SK-N-MC (cell line): ENCODE results near the gene BRD3.
A peak's percentile ranks its signal among the peaks of the same experiment; 100 is the strongest.

Experiments
- DNase-seq: peaks from one replicate; pipeline ENCODE4 v3.0.0-alpha.2; 2011; ENCODE audit warnings: low read depth, low spot score
- H3K27ac ChIP-seq: fragments of 200-600 bp; sonication (generic); 2 replicates; pipeline ENCODE4 v1.5.1; 2016; ENCODE audit warnings: mixed run types
- H3K36me3 ChIP-seq: fragments of 200-600 bp; sonication (generic); 2 replicates; pipeline ENCODE4 v1.6.1; 2017; ENCODE audit warnings: antibody characterized with exemption, low read length, mixed read lengths; ENCODE audit not compliant: insufficient read depth
- H3K4me3 ChIP-seq: fragments of 200-600 bp; sonication (generic); 2 replicates; pipeline ENCODE4 v1.5.1; 2016
- H3K9ac ChIP-seq: fragments of 200-600 bp; sonication (generic); 2 replicates; pipeline ENCODE4 v1.8.0; 2017; ENCODE audit warnings: mixed run types, mixed read lengths; ENCODE audit not compliant: insufficient read length
- H3K9me3 ChIP-seq: fragments of 200-600 bp; sonication (generic); 2 replicates; pipeline ENCODE4 v1.6.1; 2017; ENCODE audit warnings: low read depth, mild to moderate bottlenecking, antibody characterized with exemption, low read length, moderate library complexity, mixed read lengths
- EZH2 ChIP-seq: fragments of 200-600 bp; sonication (generic); IDR thresholded peaks from one replicate; pipeline ENCODE4 v1.6.1; 2017; ENCODE audit warnings: antibody characterized with exemption
- FOXP2 ChIP-seq: optimal IDR thresholded peaks from 2 replicates; pipeline ENCODE3; 2011; ENCODE audit warnings: mild to moderate bottlenecking, moderate library complexity; ENCODE audit not compliant: insufficient read depth; ENCODE audit errors: extremely low read length, control extremely low read depth
- POLR2AphosphoS5 ChIP-seq: IDR thresholded peaks from 2 replicates; pipeline ENCODE4 v1.6.1; 2012; ENCODE audit warnings: mild to moderate bottlenecking, low read depth, low read length, borderline replicate concordance

Gene BRD3

DNA sequence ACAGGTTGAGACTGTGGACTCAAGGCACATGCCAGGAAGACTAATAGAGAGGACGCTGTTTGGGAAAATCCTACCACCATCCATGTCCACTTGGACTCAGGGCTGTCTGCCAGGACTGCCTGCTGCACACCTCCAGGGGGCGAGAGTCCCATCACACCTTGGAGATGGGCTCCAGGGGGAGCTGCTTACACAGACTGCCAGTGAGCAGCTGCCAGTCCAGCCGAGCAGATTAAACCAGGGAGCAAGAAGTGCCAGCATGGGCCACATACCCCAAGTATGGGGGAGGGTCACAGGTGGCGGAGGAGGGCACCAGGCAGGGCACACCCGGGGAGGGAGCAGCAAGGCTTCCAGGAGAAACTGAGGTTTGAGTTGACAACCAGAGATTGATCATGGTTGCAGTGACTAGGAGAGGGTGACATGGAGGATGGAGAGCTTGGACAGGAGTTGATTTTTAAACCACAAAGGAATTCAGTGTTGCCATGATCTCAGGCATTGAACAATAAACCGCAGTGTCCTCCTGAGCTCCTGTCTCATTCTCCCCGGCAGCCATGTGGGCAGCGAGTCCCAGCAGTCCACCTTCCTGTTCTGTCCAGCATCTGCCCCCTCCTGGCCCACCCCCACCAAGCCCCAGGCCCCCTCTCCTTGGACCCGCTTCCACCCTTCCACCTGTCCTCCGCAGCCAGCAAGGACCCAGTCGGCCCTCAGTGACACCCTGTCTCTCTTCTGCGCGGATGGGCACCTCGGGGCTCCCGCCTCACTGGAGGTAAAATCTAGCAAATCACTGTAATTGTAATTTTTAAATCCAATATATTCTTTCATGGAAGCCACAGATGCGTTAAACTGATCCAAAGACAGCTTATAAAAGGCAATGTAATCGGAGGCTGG lies 72.6 kb downstream of the BRD3 start:
- DNase-seq, result no peak
- Histone ChIP-seq H3K4me3 (no peak overlapping the region), H3K27ac (no peak overlapping the region), H3K36me3 (no peaks in the 10 kb centered on the region), H3K9ac (no peak overlapping the region), H3K9me3 (no peaks in the 10 kb centered on the region)
- TF ChIP-seq FOXP2, result no peak
- no peak for TF ChIP-seq POLR2AphosphoS5
- TF ChIP-seq EZH2, result no peak

DNA sequence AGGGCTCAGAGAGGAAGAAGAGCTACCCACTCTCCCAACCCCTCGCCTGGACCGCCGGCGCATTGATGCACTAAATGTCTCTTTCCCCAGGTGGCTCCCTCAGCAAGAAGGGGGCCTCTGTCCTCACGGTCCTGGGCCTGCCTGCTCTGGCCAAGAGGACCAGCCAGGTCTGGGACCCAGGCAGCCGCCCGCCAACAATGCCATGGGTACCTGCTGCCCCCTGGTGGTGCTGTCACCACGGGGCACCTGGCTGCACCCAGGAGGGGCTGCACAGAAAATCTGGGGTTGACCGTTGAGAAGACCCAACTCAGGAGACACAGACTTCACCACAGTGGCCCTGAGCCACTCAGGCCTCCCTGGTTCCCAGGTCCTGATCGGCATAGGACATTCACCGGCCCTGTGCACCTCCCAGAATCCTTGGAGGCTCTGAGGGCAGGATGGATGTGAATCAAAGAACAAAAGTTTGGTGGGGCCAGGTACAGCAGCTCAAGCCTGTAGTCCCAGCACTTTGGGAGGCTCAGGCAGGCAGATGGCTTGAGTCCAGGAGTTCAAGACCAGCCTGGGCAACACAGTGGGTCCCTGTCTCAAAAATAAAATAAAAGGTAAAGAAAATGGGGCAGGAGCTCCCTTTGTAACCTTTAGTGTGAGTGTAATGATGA lies 73.3 kb downstream of the BRD3 start:
- no peak for DNase-seq
- no peaks in the 10 kb centered on the region for H3K36me3 ChIP-seq
- H3K9ac ChIP-seq, result no peak overlapping the region
- TF ChIP-seq FOXP2 (no peak), EZH2 (no peak), POLR2AphosphoS5 (no peak)
- no peak overlapping the region for H3K27ac ChIP-seq
- H3K9me3 ChIP-seq, result no peaks in the 10 kb centered on the region
- H3K4me3 ChIP-seq, result no peak overlapping the region

DNA sequence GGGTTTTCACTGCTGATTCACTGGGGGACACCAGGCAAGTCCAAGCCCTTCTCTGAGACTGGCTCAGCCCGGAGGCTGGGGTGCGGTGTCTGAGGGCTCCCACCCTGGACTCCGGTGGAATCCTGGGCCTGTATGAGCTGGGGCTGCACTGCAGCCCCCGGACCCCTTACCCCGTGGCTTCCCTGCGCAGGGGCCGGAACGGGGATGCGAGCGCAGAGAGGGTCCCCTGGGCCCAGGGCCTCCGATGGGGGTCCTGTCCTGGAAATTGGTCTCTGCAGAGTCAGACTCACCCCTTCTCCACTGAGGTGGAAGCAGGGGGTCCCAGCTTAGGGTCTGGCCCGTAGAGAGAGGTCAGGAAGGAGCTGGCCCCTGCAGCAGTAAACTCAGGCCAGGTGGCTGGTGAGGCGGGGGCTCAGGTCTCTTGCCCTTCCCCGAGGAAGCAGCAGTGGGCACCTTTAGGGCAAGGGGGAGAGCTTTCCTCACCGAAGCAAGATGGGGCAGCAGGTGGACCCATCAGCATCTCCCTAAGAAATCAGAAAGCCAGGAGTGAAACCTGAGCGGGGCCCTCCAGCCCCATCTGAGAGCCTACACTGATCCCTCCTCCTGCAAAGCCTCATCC lies 74.1 kb downstream of the BRD3 start:
- H3K36me3 ChIP-seq, result no peaks in the 10 kb centered on the region
- TF ChIP-seq FOXP2 (no peak), EZH2 (no peak), POLR2AphosphoS5 (no peak)
- no peak overlapping the region for H3K9ac ChIP-seq
- H3K27ac ChIP-seq, result no peak overlapping the region
- no peaks in the 10 kb centered on the region for H3K9me3 ChIP-seq
- H3K4me3 ChIP-seq, result peak overlapping the region; percentile 92
- no peak for DNase-seq

DNA sequence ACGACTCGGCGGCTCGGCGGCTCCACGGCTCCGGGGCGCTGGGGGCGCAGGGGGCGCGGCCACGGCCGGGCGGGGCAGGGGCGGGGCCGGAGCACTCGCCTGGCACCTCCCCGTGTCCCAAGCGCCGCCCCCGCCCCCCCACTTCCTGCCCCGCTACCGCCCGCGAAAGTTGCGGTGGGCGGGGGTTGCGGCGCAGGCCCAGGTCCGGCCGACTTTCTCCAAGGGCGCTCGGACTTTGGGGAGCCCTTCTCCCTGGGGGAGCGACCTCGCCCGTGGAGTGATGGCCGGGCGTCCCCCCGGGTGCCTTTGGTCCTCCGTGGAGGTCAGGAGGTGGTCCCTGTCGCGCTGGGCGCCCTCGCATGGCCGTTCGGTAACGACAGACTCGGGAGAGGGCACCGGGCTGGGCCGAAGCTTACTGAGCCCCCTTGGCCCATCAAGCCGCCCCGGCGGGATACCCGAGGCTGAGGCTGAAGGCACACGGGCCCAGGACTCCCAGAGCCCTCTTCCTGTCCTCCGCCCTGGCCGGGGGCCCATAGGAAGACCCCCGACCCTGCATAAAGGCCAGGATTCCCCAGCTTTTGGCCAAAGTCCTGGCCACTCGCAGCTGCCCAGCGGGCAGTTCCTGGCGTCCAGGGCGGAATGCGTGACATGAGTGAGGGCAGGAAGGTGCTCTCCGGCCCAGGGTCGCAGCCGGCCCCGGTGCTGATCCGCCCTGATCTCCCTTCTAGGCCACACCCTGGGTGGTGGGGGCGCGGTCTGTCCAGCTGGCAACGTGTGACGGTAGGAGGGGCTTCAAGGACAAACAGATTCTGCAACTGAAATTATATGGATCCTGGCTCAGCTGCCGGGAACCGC lies 74.8 kb downstream of the BRD3 start:
- Histone ChIP-seq H3K9me3 (no peaks in the 10 kb centered on the region), H3K36me3 (no peaks in the 10 kb centered on the region), H3K9ac (peak overlapping the region; percentile 73), H3K4me3 (peak overlapping the region; percentile 92), H3K27ac (no peak overlapping the region)
- no peak for DNase-seq
- TF ChIP-seq EZH2 (no peak), FOXP2 (no peak), POLR2AphosphoS5 (no peak)

DNA sequence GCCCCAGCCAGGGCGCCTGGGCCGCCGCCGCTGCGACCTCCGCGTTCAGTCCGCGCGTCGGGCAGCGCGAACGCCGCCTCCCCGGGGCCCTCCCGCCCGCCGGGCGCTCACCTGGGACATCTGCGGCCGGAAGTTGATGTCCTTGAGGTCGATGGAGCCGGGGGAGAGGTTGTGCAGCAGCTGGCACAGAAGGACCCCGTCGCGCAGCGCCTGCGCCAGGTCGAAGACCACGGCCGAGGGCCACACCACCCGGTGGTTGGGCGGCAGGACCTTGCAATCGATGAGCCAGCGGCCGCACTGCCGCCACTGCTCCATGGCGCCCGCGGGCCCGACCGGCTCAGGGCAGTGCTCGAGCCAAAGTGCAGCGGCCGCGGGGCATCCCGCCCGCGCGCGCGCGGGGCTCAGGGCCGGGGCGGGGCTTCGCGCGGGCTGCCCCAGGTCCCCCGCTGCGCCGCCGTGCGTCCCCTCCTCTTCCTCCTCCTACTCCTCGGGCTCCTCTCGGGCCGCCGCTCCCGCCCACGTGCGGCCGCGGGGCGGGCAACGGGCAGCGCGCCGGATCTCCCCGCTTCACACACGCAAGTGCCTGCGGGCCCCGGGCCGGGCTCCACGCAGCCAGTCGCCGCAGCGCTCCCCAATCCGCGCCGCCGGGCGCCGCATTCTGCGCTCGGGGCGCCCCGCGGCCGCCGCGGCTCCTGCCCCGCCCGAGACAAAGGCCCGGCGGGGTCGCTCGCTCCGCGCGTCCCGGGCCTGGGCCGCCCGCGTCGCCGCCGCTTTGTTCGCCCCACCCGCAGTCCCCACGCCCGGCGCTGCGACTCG lies 75.7 kb downstream of the BRD3 start, which contains the start of gene VAV2:
TSS of gene VAV2 (minus strand) at position 361 of the 816 bp plus-strand sequence. CDS start at position 315, 46 bp downstream.
- H3K36me3 ChIP-seq, result no peaks in the 10 kb centered on the region
- TF ChIP-seq FOXP2 (no peak), POLR2AphosphoS5 (no peak), EZH2 (no peak)
- DNase-seq, result no peak
- H3K27ac ChIP-seq, result no peak within 1 kb of the TSS
- H3K9ac ChIP-seq, result peak within 1 kb of the TSS; percentile 73
- no peaks in the 10 kb centered on the region for H3K9me3 ChIP-seq
- peak within 1 kb of the TSS; percentile 92 for H3K4me3 ChIP-seq

DNA sequence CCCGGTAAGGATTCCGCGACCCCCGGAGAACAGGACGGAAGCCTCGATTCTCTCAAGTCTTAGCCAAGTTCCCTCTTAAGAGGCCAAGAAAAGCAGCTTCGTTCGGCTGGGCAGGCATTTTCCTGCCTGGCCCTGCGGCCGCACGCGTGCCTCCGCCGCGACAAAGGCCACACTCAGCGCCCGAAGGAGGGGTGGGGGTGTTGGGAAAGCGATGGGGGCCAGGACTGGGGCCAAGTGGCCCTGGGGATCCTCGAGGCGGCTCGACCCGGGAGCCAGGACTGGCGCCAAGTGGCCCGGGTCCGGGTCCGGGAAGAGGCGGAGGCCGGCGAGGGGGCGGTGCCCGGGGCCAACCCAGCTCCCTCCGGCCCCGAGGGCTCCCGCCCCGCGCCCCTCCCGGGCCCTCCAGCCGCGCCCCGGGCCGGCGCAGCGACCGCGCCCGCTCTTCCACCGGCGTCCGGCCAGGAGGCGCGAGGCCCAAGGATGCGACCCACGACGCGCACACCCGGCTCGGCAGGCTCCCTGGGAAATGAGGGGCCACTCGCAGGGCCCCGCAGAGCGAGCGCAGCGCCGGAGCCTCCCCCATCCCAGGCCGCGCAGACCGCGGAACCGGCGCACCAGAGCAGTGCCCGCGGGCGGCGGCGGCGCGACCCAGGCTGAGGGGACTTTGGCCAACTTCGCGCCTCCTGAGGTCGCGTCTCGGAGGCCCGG lies 76.5 kb downstream of the BRD3 start:
- H3K36me3 ChIP-seq, result no peaks in the 10 kb centered on the region
- H3K9me3 ChIP-seq, result no peaks in the 10 kb centered on the region
- no peak overlapping the region for H3K27ac ChIP-seq
- no peak overlapping the region for H3K9ac ChIP-seq
- peak overlapping the region; percentile 92 for H3K4me3 ChIP-seq
- TF ChIP-seq FOXP2 (no peak), POLR2AphosphoS5 (no peak), EZH2 (no peak)
- DNase-seq, result no peak
